ENCODE data around the gene FRMD1. TPM values are rescaled to one million over a fixed set of nuclear protein-coding genes. Genes with fewer than 3 reads are reported as not detected.

FRMD1 gene
- total RNA-seq, 2 donors from 2014 or later, result not detected

DNA sequence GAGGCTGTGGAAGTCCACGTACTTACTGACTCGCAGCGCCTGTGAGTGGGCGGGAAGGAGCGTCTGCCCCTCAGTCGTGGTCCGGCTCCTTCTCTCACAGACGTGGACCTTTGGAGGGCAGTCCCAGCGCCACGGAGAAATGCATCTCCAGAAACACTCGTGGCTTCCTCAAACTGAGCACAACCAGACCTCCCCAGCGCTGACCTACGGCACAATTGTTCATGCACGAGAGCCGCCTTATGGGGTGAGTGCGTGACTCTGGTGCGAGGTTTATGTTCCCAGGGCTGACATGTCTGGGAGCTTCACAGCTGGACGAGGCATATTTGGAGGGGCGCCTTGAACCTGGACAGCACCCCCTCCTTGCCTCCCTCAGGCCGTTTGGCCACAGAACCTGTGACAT is 29.7 kb downstream of the FRMD1 start:
- Mint-ChIP-seq H3K4me3 (no peak overlapping the region), H3K27ac (no peak overlapping the region), H3K9me3 (no peaks in the 10 kb centered on the region), H3K4me1 (no peaks in the 10 kb centered on the region), H3K36me3 (ENCODE audit: low read depth) (no peaks in the 10 kb centered on the region), H3K27me3 (ENCODE audit: insufficient read depth) (no peaks in the 10 kb centered on the region)
- H3K27me3 ChIP-seq (ENCODE audit: control insufficient read depth, insufficient read depth, low read length, poor library complexity, severe bottlenecking), result no peaks in the 10 kb centered on the region
- WGBS, 2 experiments (ENCODE audit: insufficient coverage in 1 of 2, insufficient read length in 1 of 2), result 92 to 93% methylated on average over 17 to 20 of the region's 20 CpGs
- H3K9me3 ChIP-seq (ENCODE audit: control insufficient read depth, low read length), result no peaks in the 10 kb centered on the region
- no peak for DNase-seq
- H3K9ac ChIP-seq (ENCODE audit: extremely low read depth, low read length, poor library complexity, severe bottlenecking), result no peak overlapping the region
- no peaks in the 10 kb centered on the region for H3K4me1 ChIP-seq (ENCODE audit: control insufficient read depth, insufficient read depth, low read length)
- no peak overlapping the region for H3K4me3 ChIP-seq (ENCODE audit: low read length)
- no peak overlapping the region for H3K27ac ChIP-seq (ENCODE audit: low read depth, low read length)
- no peaks in the 10 kb centered on the region for H3K36me3 ChIP-seq (ENCODE audit: control insufficient read depth, insufficient read depth, low read length)
- TF ChIP-seq, protein P1, sequence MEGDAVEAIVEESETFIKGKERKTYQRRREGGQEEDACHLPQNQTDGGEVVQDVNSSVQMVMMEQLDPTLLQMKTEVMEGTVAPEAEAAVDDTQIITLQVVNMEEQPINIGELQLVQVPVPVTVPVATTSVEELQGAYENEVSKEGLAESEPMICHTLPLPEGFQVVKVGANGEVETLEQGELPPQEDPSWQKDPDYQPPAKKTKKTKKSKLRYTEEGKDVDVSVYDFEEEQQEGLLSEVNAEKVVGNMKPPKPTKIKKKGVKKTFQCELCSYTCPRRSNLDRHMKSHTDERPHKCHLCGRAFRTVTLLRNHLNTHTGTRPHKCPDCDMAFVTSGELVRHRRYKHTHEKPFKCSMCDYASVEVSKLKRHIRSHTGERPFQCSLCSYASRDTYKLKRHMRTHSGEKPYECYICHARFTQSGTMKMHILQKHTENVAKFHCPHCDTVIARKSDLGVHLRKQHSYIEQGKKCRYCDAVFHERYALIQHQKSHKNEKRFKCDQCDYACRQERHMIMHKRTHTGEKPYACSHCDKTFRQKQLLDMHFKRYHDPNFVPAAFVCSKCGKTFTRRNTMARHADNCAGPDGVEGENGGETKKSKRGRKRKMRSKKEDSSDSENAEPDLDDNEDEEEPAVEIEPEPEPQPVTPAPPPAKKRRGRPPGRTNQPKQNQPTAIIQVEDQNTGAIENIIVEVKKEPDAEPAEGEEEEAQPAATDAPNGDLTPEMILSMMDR (conservative IDR thresholded peaks at IDR 0.05), result no peak

DNA sequence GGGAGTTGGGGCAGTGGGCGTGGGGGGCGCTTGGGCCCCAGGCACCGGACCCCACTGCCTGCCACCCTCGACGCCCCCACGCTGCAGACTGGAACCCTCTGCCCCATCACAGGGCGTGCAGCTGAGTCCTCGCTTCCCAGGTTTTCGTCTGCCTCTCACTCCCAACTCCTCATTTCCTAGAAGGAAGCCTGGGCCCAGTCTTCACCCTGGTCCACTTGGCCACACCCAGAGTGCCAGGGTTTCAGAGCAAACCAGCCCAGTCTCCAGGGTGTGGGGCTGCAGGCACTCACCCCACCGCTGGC is 30.3 kb downstream of the FRMD1 start:
- Mint-ChIP-seq H3K9me3 (no peaks in the 10 kb centered on the region), H3K27ac (no peak overlapping the region), H3K4me1 (no peaks in the 10 kb centered on the region), H3K36me3 (ENCODE audit: low read depth) (no peaks in the 10 kb centered on the region), H3K4me3 (no peak overlapping the region), H3K27me3 (ENCODE audit: insufficient read depth) (no peaks in the 10 kb centered on the region)
- no peaks in the 10 kb centered on the region for H3K27me3 ChIP-seq (ENCODE audit: control insufficient read depth, insufficient read depth, low read length, poor library complexity, severe bottlenecking)
- 93 to 94% methylated on average over 7 to 10 of the region's 10 CpGs for WGBS, 2 experiments (ENCODE audit: insufficient coverage in 1 of 2, insufficient read length in 1 of 2)
- no peak overlapping the region for H3K27ac ChIP-seq (ENCODE audit: low read depth, low read length)
- DNase-seq, result no peak
- H3K9me3 ChIP-seq (ENCODE audit: control insufficient read depth, low read length), result no peaks in the 10 kb centered on the region
- TF ChIP-seq, protein P1 (conservative IDR thresholded peaks at IDR 0.05), result no peak
- H3K9ac ChIP-seq (ENCODE audit: extremely low read depth, low read length, poor library complexity, severe bottlenecking), result no peak overlapping the region
- H3K36me3 ChIP-seq (ENCODE audit: control insufficient read depth, insufficient read depth, low read length), result no peaks in the 10 kb centered on the region
- no peaks in the 10 kb centered on the region for H3K4me1 ChIP-seq (ENCODE audit: control insufficient read depth, insufficient read depth, low read length)
- no peak overlapping the region for H3K4me3 ChIP-seq (ENCODE audit: low read length)

DNA sequence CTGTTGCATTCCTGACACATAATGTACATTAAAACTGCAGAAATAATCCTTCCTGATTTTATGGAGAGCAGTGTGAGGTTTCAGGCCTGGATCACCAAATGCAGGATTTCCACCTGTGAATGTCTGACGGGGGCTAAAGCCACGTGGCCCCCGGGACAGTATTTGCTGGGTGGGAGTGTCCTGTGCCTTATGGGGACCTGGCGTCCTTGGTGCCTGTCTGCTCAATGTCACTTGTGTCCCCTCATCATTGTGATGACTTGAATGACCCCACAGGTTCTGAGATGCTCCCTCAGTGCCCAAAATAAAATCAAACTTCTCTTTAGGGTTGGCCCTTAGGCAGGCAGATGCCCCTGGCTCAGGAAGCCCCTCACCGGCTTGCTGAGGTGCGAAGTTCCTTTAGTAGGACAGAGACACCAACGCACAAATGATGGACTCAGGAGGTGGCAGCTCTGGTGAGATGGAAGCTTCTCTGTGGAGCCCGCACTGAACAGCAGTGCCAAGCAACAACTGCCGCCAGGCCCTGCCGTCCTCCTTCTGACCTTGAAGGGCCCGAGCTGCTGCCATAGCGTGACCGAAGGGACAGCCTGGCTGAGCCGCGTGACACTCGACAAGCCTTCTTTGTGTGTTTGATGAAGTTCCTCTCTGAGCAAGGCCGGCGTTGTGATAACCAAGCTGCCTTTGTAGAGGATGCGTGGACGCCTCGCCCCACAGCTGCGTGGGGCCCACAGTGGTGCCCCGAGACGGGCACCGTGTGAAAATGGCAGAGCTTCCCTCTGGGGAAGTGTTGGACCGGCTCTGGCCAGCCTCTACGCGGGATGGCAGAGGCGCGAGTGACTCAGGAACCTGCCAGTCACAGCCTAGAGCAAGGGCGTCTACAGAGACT is 30.9 kb downstream of the FRMD1 start:
- no peaks in the 10 kb centered on the region for H3K27me3 Mint-ChIP-seq (ENCODE audit: insufficient read depth)
- H3K9me3 Mint-ChIP-seq, result no peaks in the 10 kb centered on the region
- TF ChIP-seq, protein P1 (conservative IDR thresholded peaks at IDR 0.05), result no peak
- Histone ChIP-seq H3K27ac (ENCODE audit: low read depth, low read length) (no peak overlapping the region), H3K27me3 (ENCODE audit: control insufficient read depth, insufficient read depth, low read length, poor library complexity, severe bottlenecking) (no peaks in the 10 kb centered on the region), H3K4me1 (ENCODE audit: control insufficient read depth, insufficient read depth, low read length) (no peaks in the 10 kb centered on the region), H3K36me3 (ENCODE audit: control insufficient read depth, insufficient read depth, low read length) (no peaks in the 10 kb centered on the region), H3K9ac (ENCODE audit: extremely low read depth, low read length, poor library complexity, severe bottlenecking) (no peak overlapping the region), H3K9me3 (ENCODE audit: control insufficient read depth, low read length) (no peaks in the 10 kb centered on the region), H3K4me3 (ENCODE audit: low read length) (no peak overlapping the region)
- H3K27ac Mint-ChIP-seq, result no peak overlapping the region
- H3K4me1 Mint-ChIP-seq, result no peaks in the 10 kb centered on the region
- no peak overlapping the region for H3K4me3 Mint-ChIP-seq
- no peaks in the 10 kb centered on the region for H3K36me3 Mint-ChIP-seq (ENCODE audit: low read depth)
- DNase-seq, result no peak
- WGBS, 2 experiments (ENCODE audit: insufficient coverage in 1 of 2, insufficient read length in 1 of 2), result 92 to 93% methylated on average over 21 to 31 of the region's 31 CpGs

All from endodermal cell (in vitro differentiated cells).